B cell (primary cell): ENCODE data around the gene TRABD2B. TPM values are rescaled to one million over a fixed set of nuclear protein-coding genes. Genes with fewer than 3 reads are reported as not detected.

Experiments used
- ATAC-seq: fragments of 200-7000 bp; cut with Tn5 transposase; one replicate; pipeline ENCODE4 v1.10.0; 2021; ENCODE audit warnings: low read depth, mild to moderate bottlenecking, moderate number of reproducible peaks, moderate library complexity
- CTCF ChIA-PET: fragments of 350-600 bp; sonication (Branson Sonifier 250); formaldehyde crosslinking; loops from one replicate; lab custom pipeline; 2021; ENCODE audit warnings: antibody characterized with exemption, inconsistent platforms; lab: Charles Lee
- POLR2A ChIA-PET: fragments of 350-600 bp; sonication (Branson Sonifier 250); formaldehyde crosslinking; loops from one replicate; lab custom pipeline; 2021; ENCODE audit warnings: antibody characterized with exemption; lab: Charles Lee
- DNase-seq: peaks from one replicate; pipeline ENCODE4 v3.0.0; 2013
- H2AFZ ChIP-seq: 2 replicates; pipeline ENCODE4 v1.6.1; 2012; ENCODE audit warnings: mild to moderate bottlenecking, low read depth, low read length; ENCODE audit not compliant: insufficient read depth, poor library complexity, severe bottlenecking
- H3K27ac ChIP-seq, 2 donors: 1 replicate in 1 of 2; 2 replicates in 1 of 2; pipeline ENCODE4 v1.5.1; 2012 to 2013; ENCODE audit warnings: low read length in 2 of 2, mild to moderate bottlenecking in 2 of 2, moderate library complexity in 1 of 2
- H3K27me3 ChIP-seq, 4 experiments: fragments of 200-600 bp in 1 of 4; sonication (generic) in 1 of 4; replicated peaks in 1 of 4; 1 replicate in 2 of 4; 2 replicates in 2 of 4; pipeline versions ENCODE4 v1.6.1 to v1.7.0; 2013 to 2016; ENCODE audit warnings: low read length in 3 of 4, mild to moderate bottlenecking in 2 of 4, mixed read lengths in 1 of 4, moderate library complexity in 1 of 4; ENCODE audit not compliant: insufficient read depth in 4 of 4, control insufficient read depth in 3 of 4; ENCODE audit errors: control extremely low read depth in 1 of 4
- H3K36me3 ChIP-seq, 2 experiments: replicated peaks in 1 of 2; 1 replicate in 1 of 2; 2 replicates in 1 of 2; pipeline versions ENCODE4 v1.6.1 to v1.7.1; 2013; ENCODE audit warnings: low read length in 1 of 2; ENCODE audit not compliant: insufficient read depth in 2 of 2, control insufficient read depth in 1 of 2; ENCODE audit errors: control extremely low read depth in 1 of 2, extremely low read depth in 1 of 2
- H3K4me1 ChIP-seq, 2 donors: fragments of 200-600 bp in 1 of 2; sonication (generic) in 1 of 2; 1 replicate in 1 of 2; 2 replicates in 1 of 2; pipeline versions ENCODE4 v1.5.1 to v1.6.1; 2013 to 2017; ENCODE audit warnings: low read length in 2 of 2; ENCODE audit not compliant: control insufficient read depth in 2 of 2, insufficient read depth in 2 of 2
- H3K4me2 ChIP-seq: replicated peaks from 2 replicates; pipeline ENCODE3; 2012; ENCODE audit warnings: mild to moderate bottlenecking, low read depth, low read length; ENCODE audit not compliant: poor library complexity, severe bottlenecking
- H3K4me3 ChIP-seq, 5 experiments: fragments of 200-600 bp in 1 of 5; sonication (generic) in 1 of 5; 1 replicate in 3 of 5; 2 replicates in 2 of 5; pipeline versions ENCODE4 v1.5.1 to v1.7.0; 2011 to 2016; ENCODE audit warnings: low read length in 4 of 5, mild to moderate bottlenecking in 4 of 5, low read depth in 2 of 5, control low read depth in 1 of 5, moderate library complexity in 1 of 5; ENCODE audit not compliant: insufficient read depth in 1 of 5; ENCODE audit errors: control extremely low read depth in 1 of 5, extremely low read depth in 1 of 5
- H3K79me2 ChIP-seq: fragments of 200-600 bp; sonication (generic); one replicate; pipeline ENCODE4 v1.6.0; 2016; ENCODE audit warnings: low read length; ENCODE audit not compliant: control insufficient read depth, insufficient read depth
- H3K9ac ChIP-seq: fragments of 200-600 bp; sonication (generic); 2 replicates; pipeline ENCODE4 v1.6.1; 2017; ENCODE audit warnings: mild to moderate bottlenecking, low read length, moderate library complexity
- H3K9me3 ChIP-seq, 3 donors: one replicate each; pipeline versions ENCODE4 v1.6.1 to v1.7.1; 2013; ENCODE audit warnings: low read length in 2 of 3; ENCODE audit not compliant: control insufficient read depth in 2 of 3, insufficient read depth in 1 of 3; ENCODE audit errors: control extremely low read depth in 1 of 3
- H4K20me1 ChIP-seq: 2 replicates; pipeline ENCODE4 v1.6.0; 2012; ENCODE audit warnings: mild to moderate bottlenecking, low read length; ENCODE audit not compliant: insufficient read depth, control insufficient read depth, poor library complexity, severe bottlenecking
- H3K27ac Mint-ChIP-seq: one replicate; pipeline ENCODE4 v1.8.0; 2021; ENCODE audit warnings: mixed read lengths
- H3K27me3 Mint-ChIP-seq: one replicate; pipeline ENCODE4 v1.8.0; 2021; ENCODE audit warnings: mixed read lengths
- H3K4me1 Mint-ChIP-seq: one replicate; pipeline ENCODE4 v1.8.0; 2021; ENCODE audit warnings: mixed read lengths
- H3K4me3 Mint-ChIP-seq: one replicate; pipeline ENCODE4 v1.8.0; 2021; ENCODE audit warnings: mixed read lengths
- H3K9me3 Mint-ChIP-seq: one replicate; pipeline ENCODE4 v1.8.0; 2022; ENCODE audit warnings: mixed read lengths; ENCODE audit not compliant: insufficient read depth
- CTCF ChIP-seq: fragments of 200-600 bp; IDR thresholded peaks from one replicate; pipeline ENCODE4 v1.8.0; 2022; ENCODE audit warnings: antibody characterized with exemption, mild to moderate bottlenecking
- EZH2 ChIP-seq: IDR thresholded peaks from 2 replicates; pipeline ENCODE4 v1.6.1; 2012; ENCODE audit warnings: borderline replicate concordance, low read depth, mild to moderate bottlenecking, moderate library complexity, low read length; ENCODE audit not compliant: insufficient read depth, poor library complexity, severe bottlenecking
- WGBS: methylation state at CpG from one replicate; pipeline ENCODE4 v1.1.5; 2013; ENCODE audit warnings: missing lambda C conversion rate; ENCODE audit not compliant: insufficient coverage; 5-methylcytosine and 5-hydroxymethylcytosine counted together
- intact Hi-C: fragments of 100-400 bp; cut with micrococcal nuclease; formaldehyde crosslinking; loops from one replicate; pipeline ENCODE4 v1.10.0; 2022
- polyA plus RNA-seq: library from polyadenylated mRNA; depleted of rRNA; stranded (reverse); fragments of >200 nt; gene quantifications from 2 replicates; pipeline ENCODE4 v1.2.3, GENCODE V29; 2012
- total RNA-seq, 2 donors: library from RNA; stranded (reverse); fragments of 120-200 nt in 1 of 2; gene quantifications; 1 replicate in 1 of 2; 2 replicates in 1 of 2; pipeline versions ENCODE4 v1.2.3 to v1.2.4, GENCODE V29; 2013 to 2022

TRABD2B gene
- total and polyA plus RNA-seq, 2 donors (not counting 1 experiment from before 2014, with no cell fraction given): not detected

- DNase-seq (no peak), ATAC-seq (no peak)
- Histone ChIP-seq H4K20me1 (no peaks in the 10 kb centered on the region), H3K4me3 (no peak overlapping the region), H3K4me2 (no peak overlapping the region), H3K9me3 (no peaks in the 10 kb centered on the region), H3K4me1 (no peaks in the 10 kb centered on the region), H3K36me3 (no peaks in the 10 kb centered on the region), H3K27ac (no peak overlapping the region), H3K9ac (no peak overlapping the region), H2AFZ (no peak overlapping the region), H3K27me3 (peaks cover 0 to 9% (median 8%) of the 10 kb centered on the region in 4 experiments), H3K79me2 (no peaks in the 10 kb centered on the region)
- intact Hi-C loops: no loop called here
- H3K9me3 Mint-ChIP-seq: no peaks in the 10 kb centered on the region
- TF ChIP-seq CTCF (no peak), EZH2 (no peak)
- H3K4me1 Mint-ChIP-seq: no peaks in the 10 kb centered on the region
- no peak overlapping the region for H3K27ac Mint-ChIP-seq
- peaks cover 25% of the 10 kb centered on the region for H3K27me3 Mint-ChIP-seq
- no peak overlapping the region for H3K4me3 Mint-ChIP-seq
- CTCF ChIA-PET: no interaction called here
- POLR2A ChIA-PET: no interaction called here
These were observed 16.1 kb upstream of the TRABD2B start for GRCh38 chr1:48013270-48013669.

GRCh38 chr1:48007047-48007446, 9.9 kb upstream of the TRABD2B start:
- Mint-ChIP-seq H3K4me3 (no peak overlapping the region), H3K27ac (no peak overlapping the region), H3K27me3 (peaks cover 4% of the 10 kb centered on the region), H3K9me3 (no peaks in the 10 kb centered on the region), H3K4me1 (no peaks in the 10 kb centered on the region)
- Histone ChIP-seq H2AFZ (no peak overlapping the region), H3K4me1 (no peaks in the 10 kb centered on the region), H3K4me3 (no peak overlapping the region), H3K9me3 (no peaks in the 10 kb centered on the region), H3K36me3 (no peaks in the 10 kb centered on the region), H3K4me2 (no peak overlapping the region), H3K27ac (no peak overlapping the region), H4K20me1 (no peaks in the 10 kb centered on the region), H3K27me3 (no peaks in the 10 kb centered on the region), H3K79me2 (no peaks in the 10 kb centered on the region), H3K9ac (no peak overlapping the region)
- TF ChIP-seq EZH2: no peak
- TF ChIP-seq CTCF: no peak
- DNase-seq: no peak
- CTCF ChIA-PET: interaction anchor here (5.4 kb wide), 1 partner anchor 9 kb away, joined by 32 read pairs; the partner anchor contains the start of gene TRABD2B
- intact Hi-C loops: no loop called here
- no peak for ATAC-seq
- POLR2A ChIA-PET: no interaction called here
- WGBS: 100% methylated on average over 1 of the region's 2 CpGs
